K562 (cell line): ENCODE measurements around the gene RAI14. TPM values are rescaled to one million over a fixed set of nuclear protein-coding genes. Genes with fewer than 3 reads are reported as not detected.
A peak's percentile ranks its signal among the peaks of the same experiment; 100 is the strongest.

Source experiments
- ATF1 ChIP-seq, 2 experiments: fragments of 450-650 bp in 1 of 2; IDR thresholded peaks; 2 replicates each; pipeline ENCODE4 v1.6.1; 2016; ENCODE audit warnings: missing compliant biosample characterization in 1 of 2, missing genetic modification characterization in 1 of 2
- ATF7 ChIP-seq: fragments of 450-650 bp; IDR thresholded peaks from 2 replicates; pipeline ENCODE4 v1.7.1; 2014; ENCODE audit warnings: mild to moderate bottlenecking, moderate library complexity
- CEBPG ChIP-seq, 3 experiments: fragments of 200-800 bp in 1 of 3; sonication (Bioruptor generic) in 1 of 3; sonication (generic) in 1 of 3; formaldehyde crosslinking in 1 of 3; IDR thresholded peaks in 2 of 3; conservative IDR thresholded peaks in 1 of 3; 2 replicates each; pipeline versions ENCODE4 v1.6.1 to v1.8.0; 2016 to 2022; ENCODE audit warnings: missing compliant biosample characterization in 2 of 3, missing genetic modification characterization in 2 of 3, mild to moderate bottlenecking in 1 of 3, missing genetic modification reagents in 1 of 3
- JUND ChIP-seq, 2 experiments: IDR thresholded peaks; 2 replicates in 1 of 2; 3 replicates in 1 of 2; pipeline ENCODE4 v1.6.1; 2011; ENCODE audit warnings: borderline replicate concordance in 2 of 2, low read depth in 2 of 2, low read length in 2 of 2, improper control_type of control experiment in 1 of 2, missing biosample characterization in 1 of 2, missing genetic modification characterization in 1 of 2, missing genetic modification reagents in 1 of 2
- MECOM ChIP-seq: fragments of 250-450 bp; sonication (Bioruptor Pico); IDR thresholded peaks from 2 replicates; pipeline ENCODE4 v1.8.0; 2022; ENCODE audit warnings: inconsistent platforms
- NFYB ChIP-seq: IDR thresholded peaks from 2 replicates; pipeline ENCODE4 v1.6.1; 2011; ENCODE audit warnings: mild to moderate bottlenecking, moderate library complexity; ENCODE audit not compliant: insufficient read length; ENCODE audit errors: extremely low read depth
- NONO ChIP-seq, 2 experiments: fragments of 200-400 bp in 1 of 2; fragments of 450-650 bp in 1 of 2; formaldehyde crosslinking in 1 of 2; IDR thresholded peaks; 2 replicates each; pipeline ENCODE4 v1.6.1; 2017; ENCODE audit warnings: low read depth in 2 of 2, mild to moderate bottlenecking in 2 of 2, moderate library complexity in 2 of 2, low read length in 1 of 2
- PRMT5 ChIP-seq: sonication (generic); formaldehyde crosslinking; IDR thresholded peaks from 2 replicates; pipeline ENCODE4 v1.5.0; 2020; ENCODE audit warnings: missing genetic modification reagents
- PTTG1 ChIP-seq: fragments of 450-650 bp; IDR thresholded peaks from 2 replicates; pipeline ENCODE4 v1.6.1; 2016; ENCODE audit warnings: low read depth, mild to moderate bottlenecking, missing genetic modification characterization, missing compliant biosample characterization
- SREBF2 ChIP-seq: sonication (generic); formaldehyde crosslinking; IDR thresholded peaks from 2 replicates; pipeline ENCODE4 v1.4.0; 2020; ENCODE audit warnings: mild to moderate bottlenecking, missing genetic modification reagents
- ZNF140 ChIP-seq: fragments of 250-450 bp; sonication (Bioruptor Pico); IDR thresholded peaks from 2 replicates; pipeline ENCODE4 v1.8.0; 2021; ENCODE audit warnings: moderate library complexity, mild to moderate bottlenecking, inconsistent platforms
- polyA plus RNA-seq, 8 experiments: library from polyadenylated mRNA; depleted of rRNA in 4 of 8; stranded (reverse) in 5 of 8; unstranded in 3 of 8; fragments of >200 nt; fragmentation: Nextera tagmentation in 2 of 8; fragmentation: Illumina TruSeq in 1 of 8; extraction: Ambion mirVana in 2 of 8; extraction: Trizol in 1 of 8; gene quantifications; 2 replicates each; pipeline versions ENCODE4 v1.2.1 to v1.2.3, GENCODE V29; 2011 to 2014; ENCODE audit warnings: inconsistent platforms in 1 of 8, missing spikeins in 1 of 8
- total RNA-seq, 7 experiments: library from RNA; depleted of rRNA in 6 of 7; stranded (reverse); fragments of >200 nt in 6 of 7; fragmentation: Illumina TruSeq in 2 of 7; extraction: Trizol in 2 of 7; gene quantifications; 2 replicates each; pipeline versions ENCODE4 v1.2.1 to v1.2.3, GENCODE V29; 2011 to 2021; ENCODE audit warnings: low replicate concordance in 1 of 7
- TF ChIP-seq, protein P1 (sequence below), 2 experiments: fragments of 450-650 bp in 1 of 2; sonication (generic) in 1 of 2; formaldehyde crosslinking in 1 of 2; IDR thresholded peaks in 1 of 2; conservative IDR thresholded peaks in 1 of 2; 2 replicates each; pipeline versions ENCODE4 v1.6.1 to v1.8.1; 2016 to 2023; ENCODE audit warnings: mild to moderate bottlenecking in 2 of 2, moderate library complexity in 2 of 2, inconsistent platforms in 1 of 2, missing genetic modification reagents in 1 of 2
- TF ChIP-seq, protein P2 (sequence below): fragments of 200-800 bp; sonication (Bioruptor generic); IDR thresholded peaks from 2 replicates; pipeline ENCODE4 v1.6.1; 2016; ENCODE audit warnings: missing genetic modification characterization, missing compliant biosample characterization
- TF ChIP-seq, protein P3 (sequence below): fragments of 450-650 bp; IDR thresholded peaks from 2 replicates; pipeline ENCODE4 v1.7.0; 2016; ENCODE audit warnings: borderline replicate concordance

The RAI14 gene
- total and polyA plus RNA-seq, 9 of the 15 experiments (the other 6 are each of a cell fraction or from before 2014, with no cell fraction given) = 11.3 to 82.5 (median 34.8) TPM

DNA sequence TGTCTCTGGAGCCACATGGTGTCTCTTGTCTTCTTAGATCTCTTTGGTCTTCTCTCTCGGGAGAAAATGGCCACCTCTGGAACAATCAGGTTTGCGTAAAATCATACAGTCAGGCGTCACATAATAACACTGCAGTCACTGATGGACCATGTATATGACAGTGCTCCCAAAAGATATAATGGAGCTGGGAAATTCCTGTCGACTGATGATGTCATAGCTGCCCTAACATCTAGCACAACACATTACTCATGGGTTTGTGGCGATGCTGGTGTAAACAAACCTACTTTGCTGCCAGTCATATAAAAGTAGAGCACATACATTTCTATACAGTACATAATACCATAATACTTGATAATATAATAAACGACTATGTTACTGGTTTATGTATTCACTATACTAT, 30.1 kb upstream of the RAI14 start (continued):
- TF ChIP-seq MECOM = no peak
- TF ChIP-seq ATF7 = peak; percentile 79
- TF ChIP-seq, protein P1, sequence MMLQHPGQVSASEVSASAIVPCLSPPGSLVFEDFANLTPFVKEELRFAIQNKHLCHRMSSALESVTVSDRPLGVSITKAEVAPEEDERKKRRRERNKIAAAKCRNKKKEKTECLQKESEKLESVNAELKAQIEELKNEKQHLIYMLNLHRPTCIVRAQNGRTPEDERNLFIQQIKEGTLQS (IDR thresholded peaks at IDR 0.05) = peak; percentile 92
- TF ChIP-seq, protein P1 (CRISPR knock-in tag; conservative IDR thresholded peaks at IDR 0.05) = no peak
- TF ChIP-seq NFYB = no peak
- TF ChIP-seq, protein P2, sequence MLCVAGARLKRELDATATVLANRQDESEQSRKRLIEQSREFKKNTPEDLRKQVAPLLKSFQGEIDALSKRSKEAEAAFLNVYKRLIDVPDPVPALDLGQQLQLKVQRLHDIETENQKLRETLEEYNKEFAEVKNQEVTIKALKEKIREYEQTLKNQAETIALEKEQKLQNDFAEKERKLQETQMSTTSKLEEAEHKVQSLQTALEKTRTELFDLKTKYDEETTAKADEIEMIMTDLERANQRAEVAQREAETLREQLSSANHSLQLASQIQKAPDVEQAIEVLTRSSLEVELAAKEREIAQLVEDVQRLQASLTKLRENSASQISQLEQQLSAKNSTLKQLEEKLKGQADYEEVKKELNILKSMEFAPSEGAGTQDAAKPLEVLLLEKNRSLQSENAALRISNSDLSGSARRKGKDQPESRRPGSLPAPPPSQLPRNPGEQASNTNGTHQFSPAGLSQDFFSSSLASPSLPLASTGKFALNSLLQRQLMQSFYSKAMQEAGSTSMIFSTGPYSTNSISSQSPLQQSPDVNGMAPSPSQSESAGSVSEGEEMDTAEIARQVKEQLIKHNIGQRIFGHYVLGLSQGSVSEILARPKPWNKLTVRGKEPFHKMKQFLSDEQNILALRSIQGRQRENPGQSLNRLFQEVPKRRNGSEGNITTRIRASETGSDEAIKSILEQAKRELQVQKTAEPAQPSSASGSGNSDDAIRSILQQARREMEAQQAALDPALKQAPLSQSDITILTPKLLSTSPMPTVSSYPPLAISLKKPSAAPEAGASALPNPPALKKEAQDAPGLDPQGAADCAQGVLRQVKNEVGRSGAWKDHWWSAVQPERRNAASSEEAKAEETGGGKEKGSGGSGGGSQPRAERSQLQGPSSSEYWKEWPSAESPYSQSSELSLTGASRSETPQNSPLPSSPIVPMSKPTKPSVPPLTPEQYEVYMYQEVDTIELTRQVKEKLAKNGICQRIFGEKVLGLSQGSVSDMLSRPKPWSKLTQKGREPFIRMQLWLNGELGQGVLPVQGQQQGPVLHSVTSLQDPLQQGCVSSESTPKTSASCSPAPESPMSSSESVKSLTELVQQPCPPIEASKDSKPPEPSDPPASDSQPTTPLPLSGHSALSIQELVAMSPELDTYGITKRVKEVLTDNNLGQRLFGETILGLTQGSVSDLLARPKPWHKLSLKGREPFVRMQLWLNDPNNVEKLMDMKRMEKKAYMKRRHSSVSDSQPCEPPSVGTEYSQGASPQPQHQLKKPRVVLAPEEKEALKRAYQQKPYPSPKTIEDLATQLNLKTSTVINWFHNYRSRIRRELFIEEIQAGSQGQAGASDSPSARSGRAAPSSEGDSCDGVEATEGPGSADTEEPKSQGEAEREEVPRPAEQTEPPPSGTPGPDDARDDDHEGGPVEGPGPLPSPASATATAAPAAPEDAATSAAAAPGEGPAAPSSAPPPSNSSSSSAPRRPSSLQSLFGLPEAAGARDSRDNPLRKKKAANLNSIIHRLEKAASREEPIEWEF (CRISPR knock-in tag) = no peak
- TF ChIP-seq PTTG1 (tag) = no peak
- TF ChIP-seq ATF1 (CRISPR knock-in tag; IDR thresholded peaks at IDR 0.05) = no peak
- peak; percentile 37; the same call in 1 of the 2 replicates for TF ChIP-seq ATF1 (tag; IDR thresholded peaks at IDR 0.05)
- no peak for TF ChIP-seq SREBF2 (CRISPR knock-in tag)
- TF ChIP-seq JUND (IDR thresholded peaks at IDR 0.05; ENCODE audit: borderline replicate concordance, low read depth, low read length) = peak; percentile 48; the same call in 1 of the 2 replicates
- TF ChIP-seq JUND (tag; IDR thresholded peaks at IDR 0.05; ENCODE audit: borderline replicate concordance, low read depth, low read length) = 0 out of 3 replicates have a peak, but pooled peaks have one; percentile 57
- TF ChIP-seq CEBPG (CRISPR knock-in tag; IDR thresholded peaks at IDR 0.05) = no peak
- 0 out of 4 replicates have a peak, but pooled peaks of 1 of the 2 experiments have one; percentile 24 for TF ChIP-seq CEBPG (tag; conservative IDR thresholded peaks at IDR 0.05 in 1 of 2, IDR thresholded peaks at IDR 0.05 in 1 of 2)
- TF ChIP-seq, protein P3, sequence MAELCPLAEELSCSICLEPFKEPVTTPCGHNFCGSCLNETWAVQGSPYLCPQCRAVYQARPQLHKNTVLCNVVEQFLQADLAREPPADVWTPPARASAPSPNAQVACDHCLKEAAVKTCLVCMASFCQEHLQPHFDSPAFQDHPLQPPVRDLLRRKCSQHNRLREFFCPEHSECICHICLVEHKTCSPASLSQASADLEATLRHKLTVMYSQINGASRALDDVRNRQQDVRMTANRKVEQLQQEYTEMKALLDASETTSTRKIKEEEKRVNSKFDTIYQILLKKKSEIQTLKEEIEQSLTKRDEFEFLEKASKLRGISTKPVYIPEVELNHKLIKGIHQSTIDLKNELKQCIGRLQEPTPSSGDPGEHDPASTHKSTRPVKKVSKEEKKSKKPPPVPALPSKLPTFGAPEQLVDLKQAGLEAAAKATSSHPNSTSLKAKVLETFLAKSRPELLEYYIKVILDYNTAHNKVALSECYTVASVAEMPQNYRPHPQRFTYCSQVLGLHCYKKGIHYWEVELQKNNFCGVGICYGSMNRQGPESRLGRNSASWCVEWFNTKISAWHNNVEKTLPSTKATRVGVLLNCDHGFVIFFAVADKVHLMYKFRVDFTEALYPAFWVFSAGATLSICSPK = no peak
- TF ChIP-seq PRMT5 (CRISPR knock-in tag) = no peak
- no peak for TF ChIP-seq NONO (IDR thresholded peaks at IDR 0.05; ENCODE audit: low read depth in 2 of 2, low read length in 1 of 2)
- no peak for TF ChIP-seq ZNF140 (CRISPR knock-in tag)
